Adrenal gland (tissue), 12 donors: ENCODE measurements around the gene ATP2B3. TPM values are rescaled to one million over a fixed set of nuclear protein-coding genes. Genes with fewer than 3 reads are reported as not detected.

Source experiments
- DNase-seq, 7 donors: peaks; one replicate each; pipeline ENCODE4 v3.0.0-alpha.2; 2019 to 2020
- H3K27ac ChIP-seq, 5 donors: fragments of 200-600 bp; sonication (generic) in 4 of 5; 1 replicate in 3 of 5; 2 replicates in 2 of 5; pipeline versions ENCODE4 v1.5.1 to v1.8.0; 2016 to 2020; ENCODE audit warnings: mild to moderate bottlenecking in 1 of 5
- H3K27me3 ChIP-seq: fragments of 200-600 bp; 2 replicates; pipeline ENCODE4 v1.8.0; 2021
- H3K36me3 ChIP-seq, 2 donors: fragments of 200-600 bp; replicated peaks in 1 of 2; 1 replicate in 1 of 2; 2 replicates in 1 of 2; pipeline versions ENCODE4 v1.5.1 to v1.8.0; 2018 to 2022
- H3K4me1 ChIP-seq, 2 donors: fragments of 200-600 bp; replicated peaks in 1 of 2; 1 replicate in 1 of 2; 2 replicates in 1 of 2; pipeline versions ENCODE4 v1.5.1 to v1.8.0; 2018 to 2021
- H3K4me3 ChIP-seq, 4 donors: fragments of 200-600 bp; sonication (generic) in 3 of 4; one replicate each; pipeline ENCODE4 v1.5.1; 2016 to 2018
- H3K9me3 ChIP-seq, 3 donors: fragments of 200-600 bp; sonication (generic) in 1 of 3; replicated peaks in 1 of 3; 1 replicate in 2 of 3; 2 replicates in 1 of 3; pipeline versions ENCODE4 v1.5.1 to v1.8.0; 2016 to 2021
- CTCF ChIP-seq, 6 experiments: fragments of 450-650 bp in 4 of 6; fragments of 200-600 bp in 2 of 6; sonication (generic) in 1 of 6; IDR thresholded peaks; 1 replicate in 5 of 6; 2 replicates in 1 of 6; pipeline versions ENCODE4 v1.5.1 to v1.8.0; 2016 to 2021; ENCODE audit warnings: antibody characterized with exemption in 6 of 6, mild to moderate bottlenecking in 2 of 6, moderate library complexity in 1 of 6
- POLR2A ChIP-seq, 2 donors: fragments of 450-650 bp; IDR thresholded peaks; one replicate each; pipeline ENCODE4 v1.6.1; 2017; ENCODE audit warnings: antibody characterized with exemption in 2 of 2, mild to moderate bottlenecking in 2 of 2, moderate library complexity in 1 of 2
- WGBS, 4 donors: extraction: QIAGEN DNeasy Blood & Tissue Kit in 2 of 4; methylation state at CpG; one replicate each; pipeline versions ENCODE4 v1.1.5 to v1.1.7; 2013 to 2017; 5-methylcytosine and 5-hydroxymethylcytosine counted together
- intact Hi-C, 2 donors: fragments of 100-400 bp; cut with DNase I; formaldehyde crosslinking; loops; one replicate each; pipeline versions ENCODE4 v1.14.1 to v1.15.0; 2022 to 2023
- polyA plus RNA-seq, 3 donors: library from polyadenylated mRNA; stranded (reverse); fragments of 200-250 nt in 2 of 3; fragments of 350-450 nt in 1 of 3; fragmentation: Illumina TruSeq in 1 of 3; extraction: RNeasy Lipid Tissue Mini Kit (QIAGEN cat#74804) in 1 of 3; gene quantifications; one replicate each; pipeline ENCODE4 v1.2.3, GENCODE V29; 2013 to 2014
- total RNA-seq, 9 donors: library from RNA; depleted of rRNA in 4 of 9; stranded (reverse); fragments of >200 nt in 4 of 9; fragments of 120-200 nt in 1 of 9; fragmentation: NEBNext Ultra II Directional in 1 of 9; extraction: Animal tissue kit (Norgen Biotek cat#: 25700) in 1 of 9; gene quantifications; one replicate each; pipeline versions ENCODE4 v1.1.0 to v1.2.4, GENCODE V29; 2013 to 2023
- donor health status: healthy with polysubstance abuse.
- donor health status: Bipolar disorder and iron deficiency.
- donor health status: DM: yes; HTN: yes; CAD: no.
- donor health status: DM: no; HTN: no; CAD: no.
- donor health status: DM: no; HTN: no; CAD: no.
- donor health status: DM: yes; HTN: yes; CAD: no.

Gene ATP2B3
- total and polyA plus RNA-seq, 12 donors: 1.1 to 46.4 (median 15.4) TPM

- 62 to 75% (median 74%) methylated on average over 9 to 15 of the region's 15 CpGs; no CpG with 5 or more reads in 1 of the 4 donors for WGBS, 4 donors
- TF ChIP-seq POLR2A (IDR thresholded peaks at IDR 0.05): no peak
- intact Hi-C loops: no loop called here
- H3K36me3 ChIP-seq: no peaks in the 10 kb centered on the region
- H3K9me3 ChIP-seq: no peaks in the 10 kb centered on the region
- H3K4me3 ChIP-seq: no peak overlapping the region
- peak overlapping the region in 1 of 5 donors; percentile 5 for H3K27ac ChIP-seq
- peaks cover 17% of the 10 kb centered on the region for H3K27me3 ChIP-seq
- H3K4me1 ChIP-seq: no peaks in the 10 kb centered on the region
- DNase-seq: no peak
These were observed 18.1 kb upstream of the ATP2B3 start for GRCh38 chrX:153499341-153499740.

GRCh38 chrX:153499876-153500275 is 17.6 kb upstream of the ATP2B3 start:
- 65 to 79% (median 71%) methylated on average over 3 to 17 of the region's 17 CpGs for WGBS, 4 donors
- H3K4me3 ChIP-seq: no peak overlapping the region
- H3K4me1 ChIP-seq: no peaks in the 10 kb centered on the region
- no peaks in the 10 kb centered on the region for H3K9me3 ChIP-seq
- no peak overlapping the region for H3K27ac ChIP-seq
- intact Hi-C loops: no loop called here
- peak in 1 of 7 donors; percentile 27 for DNase-seq
- peaks cover 20% of the 10 kb centered on the region for H3K27me3 ChIP-seq
- TF ChIP-seq CTCF (IDR thresholded peaks at IDR 0.05): no peak
- TF ChIP-seq POLR2A (IDR thresholded peaks at IDR 0.05): no peak
- no peaks in the 10 kb centered on the region for H3K36me3 ChIP-seq

- H3K9me3 ChIP-seq: no peaks in the 10 kb centered on the region
- WGBS, 4 donors: 69 to 84% (median 81%) methylated on average over 8 to 9 of the region's 9 CpGs
These were observed 16.7 kb upstream of the ATP2B3 start for GRCh38 chrX:153500676-153501280.

GRCh38 chrX:153501530-153501929 is 15.9 kb upstream of the ATP2B3 start:
- no peak overlapping the region for H3K27ac ChIP-seq
- no peak overlapping the region for H3K4me3 ChIP-seq
- intact Hi-C loops: no loop called here
- H3K27me3 ChIP-seq: peaks cover 9% of the 10 kb centered on the region
- no peaks in the 10 kb centered on the region for H3K9me3 ChIP-seq
- H3K36me3 ChIP-seq: no peaks in the 10 kb centered on the region
- no peak for TF ChIP-seq CTCF (IDR thresholded peaks at IDR 0.05)
- no peak for TF ChIP-seq POLR2A (IDR thresholded peaks at IDR 0.05)
- no peaks in the 10 kb centered on the region for H3K4me1 ChIP-seq
- 74 to 87% (median 82%) methylated on average over 4 to 8 of the region's 8 CpGs for WGBS, 4 donors
- no peak for DNase-seq

More at GRCh38 chrX:153500676-153501280, 16.7 kb upstream of the ATP2B3 start:
- Histone ChIP-seq H3K36me3 (no peaks in the 10 kb centered on the region), H3K4me3 (no peak overlapping the region), H3K27ac (no peak overlapping the region), H3K27me3 (peaks cover 16% of the 10 kb centered on the region), H3K4me1 (no peaks in the 10 kb centered on the region)
- TF ChIP-seq POLR2A (IDR thresholded peaks at IDR 0.05): no peak
- DNase-seq: no peak
- intact Hi-C loops: no loop called here

GRCh38 chrX:153502131-153502530 is 15.3 kb upstream of the ATP2B3 start:
- Histone ChIP-seq H3K4me1 (no peaks in the 10 kb centered on the region), H3K27ac (no peak overlapping the region), H3K9me3 (no peaks in the 10 kb centered on the region), H3K36me3 (no peaks in the 10 kb centered on the region), H3K27me3 (peaks cover 9% of the 10 kb centered on the region), H3K4me3 (no peak overlapping the region)
- DNase-seq: no peak
- 62 to 91% (median 85%) methylated on average over 4 to 10 of the region's 10 CpGs for WGBS, 4 donors
- intact Hi-C loops: no loop called here
- TF ChIP-seq CTCF (IDR thresholded peaks at IDR 0.05) (no peak), POLR2A (IDR thresholded peaks at IDR 0.05) (no peak)
